DOHH2 (cell line): Measurements from ENCODE around the gene FADS6.

Experiments
- EZH2phosphoT487 ChIP-seq: fragments of 200-600 bp; sonication (generic); IDR thresholded peaks from 2 replicates; pipeline ENCODE4 v1.6.1; 2017; ENCODE audit warnings: borderline replicate concordance, mild to moderate bottlenecking, antibody characterized with exemption, low read length, moderate library complexity, mixed read lengths
- TF ChIP-seq, protein P1 (sequence below): fragments of 200-600 bp; sonication (generic); IDR thresholded peaks from one replicate; pipeline ENCODE4 v1.5.1; 2014; ENCODE audit warnings: antibody characterized with exemption, mild to moderate bottlenecking, low read depth, low read length; ENCODE audit not compliant: poor library complexity, severe bottlenecking

GRCh38 chr17:74827800-74828199, 65.6 kb downstream of the FADS6 start:
- TF ChIP-seq, protein P1, sequence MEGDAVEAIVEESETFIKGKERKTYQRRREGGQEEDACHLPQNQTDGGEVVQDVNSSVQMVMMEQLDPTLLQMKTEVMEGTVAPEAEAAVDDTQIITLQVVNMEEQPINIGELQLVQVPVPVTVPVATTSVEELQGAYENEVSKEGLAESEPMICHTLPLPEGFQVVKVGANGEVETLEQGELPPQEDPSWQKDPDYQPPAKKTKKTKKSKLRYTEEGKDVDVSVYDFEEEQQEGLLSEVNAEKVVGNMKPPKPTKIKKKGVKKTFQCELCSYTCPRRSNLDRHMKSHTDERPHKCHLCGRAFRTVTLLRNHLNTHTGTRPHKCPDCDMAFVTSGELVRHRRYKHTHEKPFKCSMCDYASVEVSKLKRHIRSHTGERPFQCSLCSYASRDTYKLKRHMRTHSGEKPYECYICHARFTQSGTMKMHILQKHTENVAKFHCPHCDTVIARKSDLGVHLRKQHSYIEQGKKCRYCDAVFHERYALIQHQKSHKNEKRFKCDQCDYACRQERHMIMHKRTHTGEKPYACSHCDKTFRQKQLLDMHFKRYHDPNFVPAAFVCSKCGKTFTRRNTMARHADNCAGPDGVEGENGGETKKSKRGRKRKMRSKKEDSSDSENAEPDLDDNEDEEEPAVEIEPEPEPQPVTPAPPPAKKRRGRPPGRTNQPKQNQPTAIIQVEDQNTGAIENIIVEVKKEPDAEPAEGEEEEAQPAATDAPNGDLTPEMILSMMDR, result no peak
- no peak for TF ChIP-seq EZH2phosphoT487
